GM12892 (cell line): ENCODE data around the gene DKK3.

Experiments
- POLR2A ChIP-seq: IDR thresholded peaks from 2 replicates; pipeline ENCODE4 v1.6.1; 2011; ENCODE audit warnings: low read depth, low read length, control low read depth
- POLR2AphosphoS5 ChIP-seq: IDR thresholded peaks from 2 replicates; pipeline ENCODE4 v1.6.1; 2011; ENCODE audit warnings: low read depth, low read length, control low read depth

GRCh38 chr11:11963067-11963466, 45.4 kb downstream of the DKK3 start:
- TF ChIP-seq POLR2A (no peak), POLR2AphosphoS5 (no peak)
